Psoas muscle (tissue), 8 donors: Measurements from ENCODE around the gene RERGL. TPM values are rescaled to one million over a fixed set of nuclear protein-coding genes. Genes with fewer than 3 reads are reported as not detected.

Source experiments
- ATAC-seq, 4 donors: fragments of 200-7000 bp; cut with Tn5 transposase; one replicate each; pipeline ENCODE4 v1.9.1; 2020; ENCODE audit warnings: moderate library complexity in 3 of 4, mild to moderate bottlenecking in 2 of 4
- DNase-seq, 2 donors: peaks; one replicate each; pipeline ENCODE4 v3.0.0-alpha.2; 2020
- H3K27ac ChIP-seq: fragments of 200-600 bp; one replicate; pipeline ENCODE4 v1.8.0; 2022
- H3K27me3 ChIP-seq, 3 donors: fragments of 200-600 bp in 1 of 3; one replicate each; pipeline versions ENCODE4 v1.6.1 to v1.8.0; 2013 to 2022; ENCODE audit warnings: low read length in 2 of 3, mild to moderate bottlenecking in 2 of 3, moderate library complexity in 1 of 3; ENCODE audit not compliant: insufficient read depth in 3 of 3
- H3K36me3 ChIP-seq, 2 donors: fragments of 200-600 bp in 1 of 2; one replicate each; pipeline versions ENCODE4 v1.6.1 to v1.8.0; 2013 to 2022; ENCODE audit warnings: low read depth in 1 of 2, mild to moderate bottlenecking in 1 of 2, moderate library complexity in 1 of 2; ENCODE audit not compliant: insufficient read depth in 1 of 2
- H3K4me1 ChIP-seq: fragments of 200-600 bp; one replicate; pipeline ENCODE4 v1.8.0; 2022
- H3K4me3 ChIP-seq: fragments of 200-600 bp; one replicate; pipeline ENCODE4 v1.8.0; 2022; ENCODE audit warnings: mild to moderate bottlenecking
- H3K9me3 ChIP-seq: fragments of 200-600 bp; one replicate; pipeline ENCODE4 v1.8.0; 2022
- whole genome bisulfite sequencing, 3 donors: extraction: QIAGEN DNeasy Blood & Tissue Kit; methylation state at CpG; one replicate each; pipeline versions ENCODE4 v1.1.6 to v1.1.7; 2013; 5-methylcytosine and 5-hydroxymethylcytosine counted together
- intact Hi-C, 2 donors: fragments of 100-400 bp; cut with DNase I; formaldehyde crosslinking; loops; one replicate each; pipeline versions ENCODE4 v1.11.0 to v1.14.2; 2022
- polyA plus RNA-seq, 3 donors: library from polyadenylated mRNA; stranded (reverse); fragments of 200-250 nt; gene quantifications; one replicate each; pipeline ENCODE4 v1.2.3, GENCODE V29; 2013
- total RNA-seq, 4 donors: library from RNA; stranded (reverse); fragmentation: NEBNext Ultra II Directional in 2 of 4; extraction: Animal tissue kit (Norgen Biotek cat#: 25700) in 2 of 4; gene quantifications; one replicate each; pipeline versions ENCODE4 v1.2.1 to v1.2.4, GENCODE V29; 2021 to 2023
- TF ChIP-seq, protein P1 (sequence below): fragments of 200-600 bp; IDR thresholded peaks from one replicate; pipeline ENCODE4 v1.8.0; 2022; ENCODE audit warnings: antibody characterized with exemption
- donor health status: healthy with polysubstance abuse.
- donor health status: DM: no; HTN: no; CAD: no; lungs with moderate emphysema.
- donor health status: Bipolar disorder and iron deficiency.
- donor health status: healthy.
- donor health status: DM: yes; HTN: yes; CAD: no.
- donor health status: DM: no; HTN: no; CAD: no.
- donor health status: DM: no; HTN: no; CAD: no.
- donor health status: DM: yes; HTN: yes; CAD: no.

Gene RERGL
- total and polyA plus RNA-seq, 7 donors = 0.39 to 8.5 (median 2.4) TPM

DNA sequence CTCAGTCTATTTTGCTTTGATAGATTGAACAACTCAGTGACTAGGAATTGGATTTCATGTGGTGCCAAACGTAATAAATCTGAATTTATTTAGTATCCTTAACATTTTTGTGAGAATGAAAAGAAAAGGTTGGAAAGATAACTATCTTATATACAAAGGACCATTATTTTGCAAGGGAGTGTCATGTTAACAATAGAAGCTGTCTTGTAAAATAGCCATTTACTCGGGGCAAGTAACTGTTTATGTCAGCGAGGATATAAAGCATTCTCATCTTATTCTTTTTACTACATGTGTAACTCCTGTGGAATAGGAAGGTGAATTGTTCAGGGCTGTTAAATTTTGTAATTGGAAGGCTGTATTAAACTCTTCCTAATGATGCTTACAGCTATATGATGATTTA lies 5.9 kb downstream of the RERGL start:
- Histone ChIP-seq H3K4me1 (no peaks in the 10 kb centered on the region), H3K36me3 (no peaks in the 10 kb centered on the region), H3K4me3 (no peak overlapping the region), H3K9me3 (no peaks in the 10 kb centered on the region), H3K27ac (no peak overlapping the region), H3K27me3 (no peaks in the 10 kb centered on the region)
- WGBS, 3 donors = 50 to 62% (median 55%) methylated on average over 3 of the region's 3 CpGs
- DNase-seq (no peak), ATAC-seq (no peak)
- intact Hi-C loops = no loop called here
- TF ChIP-seq, protein P1, sequence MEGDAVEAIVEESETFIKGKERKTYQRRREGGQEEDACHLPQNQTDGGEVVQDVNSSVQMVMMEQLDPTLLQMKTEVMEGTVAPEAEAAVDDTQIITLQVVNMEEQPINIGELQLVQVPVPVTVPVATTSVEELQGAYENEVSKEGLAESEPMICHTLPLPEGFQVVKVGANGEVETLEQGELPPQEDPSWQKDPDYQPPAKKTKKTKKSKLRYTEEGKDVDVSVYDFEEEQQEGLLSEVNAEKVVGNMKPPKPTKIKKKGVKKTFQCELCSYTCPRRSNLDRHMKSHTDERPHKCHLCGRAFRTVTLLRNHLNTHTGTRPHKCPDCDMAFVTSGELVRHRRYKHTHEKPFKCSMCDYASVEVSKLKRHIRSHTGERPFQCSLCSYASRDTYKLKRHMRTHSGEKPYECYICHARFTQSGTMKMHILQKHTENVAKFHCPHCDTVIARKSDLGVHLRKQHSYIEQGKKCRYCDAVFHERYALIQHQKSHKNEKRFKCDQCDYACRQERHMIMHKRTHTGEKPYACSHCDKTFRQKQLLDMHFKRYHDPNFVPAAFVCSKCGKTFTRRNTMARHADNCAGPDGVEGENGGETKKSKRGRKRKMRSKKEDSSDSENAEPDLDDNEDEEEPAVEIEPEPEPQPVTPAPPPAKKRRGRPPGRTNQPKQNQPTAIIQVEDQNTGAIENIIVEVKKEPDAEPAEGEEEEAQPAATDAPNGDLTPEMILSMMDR = no peak

DNA sequence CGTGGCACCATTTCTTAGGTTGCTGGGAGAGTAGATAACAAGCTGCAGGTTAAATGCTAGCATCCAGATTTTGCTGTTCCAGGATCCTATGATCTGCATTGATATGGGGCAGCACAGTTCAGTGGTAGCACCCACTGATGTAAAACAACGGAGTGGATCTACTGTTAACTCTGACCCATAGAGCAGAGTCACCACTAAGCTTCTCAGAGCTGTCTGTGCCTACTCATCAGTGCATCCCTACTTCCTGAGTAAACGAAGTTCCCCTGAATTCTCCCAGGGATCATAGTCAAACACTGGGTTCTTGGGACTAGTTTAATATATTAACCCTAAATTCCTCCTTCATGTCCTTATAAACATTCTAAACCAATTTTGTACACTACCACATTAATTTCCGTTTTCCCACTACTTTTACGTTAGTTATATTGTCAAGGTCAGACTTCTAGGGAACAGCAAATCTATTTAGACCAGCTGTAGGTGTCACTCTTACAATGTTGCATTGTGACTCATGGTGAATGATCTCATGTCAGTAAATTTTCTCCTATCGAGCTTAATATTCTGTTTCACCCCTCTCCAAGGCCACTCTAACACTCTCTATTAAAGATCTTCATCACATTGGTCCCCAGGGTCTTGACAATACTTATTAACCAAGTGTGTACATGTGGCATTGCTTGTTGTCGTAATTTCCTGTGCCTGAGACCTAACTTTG lies 10.3 kb downstream of the RERGL start:
- intact Hi-C loops = no loop called here
- ATAC-seq (no peak), DNase-seq (no peak)
- TF ChIP-seq, protein P1 = no peak
- 44 to 51% (median 46%) methylated on average over 7 of the region's 7 CpGs for WGBS, 3 donors
- H3K36me3 ChIP-seq = no peaks in the 10 kb centered on the region
- H3K4me1 ChIP-seq = no peaks in the 10 kb centered on the region
- no peaks in the 10 kb centered on the region for H3K27me3 ChIP-seq
- no peak overlapping the region for H3K27ac ChIP-seq
- H3K4me3 ChIP-seq = no peak overlapping the region
- H3K9me3 ChIP-seq = no peaks in the 10 kb centered on the region

DNA sequence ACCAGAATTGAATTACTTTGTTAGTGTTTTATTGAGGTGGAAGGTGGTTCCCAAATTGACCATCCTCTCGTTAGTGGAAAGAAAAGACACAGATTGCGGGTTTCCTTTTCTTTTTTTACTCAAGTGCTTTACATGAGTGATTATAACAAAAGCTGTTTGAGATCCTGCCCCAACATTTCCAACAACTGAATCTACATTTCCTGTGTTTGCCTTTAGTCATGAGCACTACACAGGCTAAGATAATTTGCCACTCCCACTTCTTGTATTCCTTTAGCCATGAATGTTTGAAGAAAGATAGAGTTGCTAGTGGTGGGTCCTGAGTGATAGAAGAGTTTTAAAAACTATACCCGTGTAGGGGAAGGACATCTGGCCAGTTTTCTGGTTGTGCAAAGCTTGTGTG lies 16.0 kb downstream of the RERGL start:
- no peak for ATAC-seq
- H3K27me3 ChIP-seq = no peaks in the 10 kb centered on the region
- no peak for DNase-seq
- intact Hi-C loops = no loop called here
- H3K36me3 ChIP-seq = no peaks in the 10 kb centered on the region
- H3K4me1 ChIP-seq = no peaks in the 10 kb centered on the region
- H3K4me3 ChIP-seq = no peak overlapping the region
- TF ChIP-seq, protein P1 = no peak
- 65 to 68% (median 66%) methylated on average over 3 of the region's 3 CpGs for WGBS, 3 donors
- no peak overlapping the region for H3K27ac ChIP-seq
- no peaks in the 10 kb centered on the region for H3K9me3 ChIP-seq

DNA sequence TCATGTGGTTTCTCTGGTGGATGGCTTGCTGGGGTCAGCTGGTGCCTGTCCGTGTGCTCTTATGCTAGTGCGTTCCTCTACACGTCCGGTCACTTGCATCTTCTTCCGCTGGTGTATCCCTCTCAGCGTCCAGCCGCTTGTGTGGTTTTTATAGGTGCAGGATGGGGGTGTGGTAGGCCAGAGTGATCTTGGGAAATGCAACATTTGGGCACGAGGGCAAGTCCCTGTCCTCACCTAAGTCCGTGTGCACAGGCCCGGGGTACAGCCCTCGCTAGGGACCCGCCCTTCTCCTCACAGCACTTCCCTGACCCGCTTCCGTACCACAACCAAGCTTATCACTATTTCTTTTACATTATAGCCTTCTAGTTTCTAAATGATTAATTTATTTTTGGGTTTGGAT lies 17.3 kb downstream of the RERGL start:
- TF ChIP-seq, protein P1 = no peak
- Histone ChIP-seq H3K27me3 (no peaks in the 10 kb centered on the region), H3K36me3 (no peaks in the 10 kb centered on the region), H3K27ac (no peak overlapping the region), H3K4me3 (no peak overlapping the region), H3K9me3 (no peaks in the 10 kb centered on the region), H3K4me1 (no peaks in the 10 kb centered on the region)
- WGBS, 3 donors = 85 to 93% (median 87%) methylated on average over 14 of the region's 14 CpGs
- no peak for DNase-seq
- intact Hi-C loops = no loop called here
- no peak for ATAC-seq

DNA sequence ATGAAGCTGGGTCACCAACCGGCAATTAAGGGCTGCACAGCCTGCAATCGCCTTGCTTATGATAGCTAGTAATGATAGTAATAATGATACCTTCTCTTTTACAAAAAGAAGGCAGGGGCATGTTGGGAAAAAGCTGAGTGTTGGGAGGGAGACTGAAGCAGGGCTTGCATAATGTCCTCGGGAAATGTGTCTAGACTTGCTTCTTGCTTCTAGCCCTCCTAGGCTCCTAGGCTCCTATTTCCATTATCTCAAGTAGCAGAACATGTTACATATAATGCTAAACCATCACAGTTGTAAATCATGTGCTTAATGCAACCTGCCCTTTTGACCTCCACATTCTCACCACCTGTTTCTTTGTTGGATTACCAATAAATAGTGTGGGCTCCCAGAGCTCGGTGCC lies 18.7 kb downstream of the RERGL start:
- Histone ChIP-seq H3K27ac (no peak overlapping the region), H3K4me1 (no peaks in the 10 kb centered on the region), H3K36me3 (no peaks in the 10 kb centered on the region), H3K4me3 (no peak overlapping the region), H3K9me3 (no peaks in the 10 kb centered on the region), H3K27me3 (no peaks in the 10 kb centered on the region)
- WGBS, 3 donors = 46 to 50% (median 46%) methylated on average over 4 of the region's 4 CpGs
- TF ChIP-seq, protein P1 = no peak
- DNase-seq = no peak
- intact Hi-C loops = no loop called here
- ATAC-seq = no peak
